ENCODE data around the gene ADGRG4. TPM values are rescaled to one million over a fixed set of nuclear protein-coding genes. Genes with fewer than 3 reads are reported as not detected.

Gene ADGRG4
- total RNA-seq, 2 donors from 2014 or later: not detected

DNA sequence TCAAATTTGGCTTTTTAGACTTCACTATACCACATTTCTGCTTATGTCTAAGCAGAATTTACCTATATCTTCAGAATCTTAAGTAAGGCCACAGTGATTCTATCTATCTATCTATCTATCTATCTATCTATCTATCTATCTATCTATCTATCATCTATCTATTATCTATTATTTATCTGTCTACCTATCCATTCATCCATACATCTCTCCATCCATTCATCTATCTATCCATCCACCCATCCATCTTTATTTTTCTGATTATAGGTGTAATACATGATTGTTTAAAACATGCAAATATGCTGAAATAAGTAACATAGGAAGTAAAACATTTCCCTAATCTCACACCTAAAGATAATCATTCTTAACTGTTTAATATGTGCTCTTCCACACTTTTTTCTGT is 18.8 kb downstream of the ADGRG4 start:
- Histone ChIP-seq H3K4me1 (no peaks in the 10 kb centered on the region), H3K9me3 (no peaks in the 10 kb centered on the region), H3K36me3 (no peaks in the 10 kb centered on the region), H3K4me3 (no peak overlapping the region), H3K27ac (no peak overlapping the region), H3K27me3 (no peaks in the 10 kb centered on the region)
- no peak for DNase-seq (ENCODE audit: low spot score)
- no peak for TF ChIP-seq CTCF (IDR thresholded peaks at IDR 0.05)

DNA sequence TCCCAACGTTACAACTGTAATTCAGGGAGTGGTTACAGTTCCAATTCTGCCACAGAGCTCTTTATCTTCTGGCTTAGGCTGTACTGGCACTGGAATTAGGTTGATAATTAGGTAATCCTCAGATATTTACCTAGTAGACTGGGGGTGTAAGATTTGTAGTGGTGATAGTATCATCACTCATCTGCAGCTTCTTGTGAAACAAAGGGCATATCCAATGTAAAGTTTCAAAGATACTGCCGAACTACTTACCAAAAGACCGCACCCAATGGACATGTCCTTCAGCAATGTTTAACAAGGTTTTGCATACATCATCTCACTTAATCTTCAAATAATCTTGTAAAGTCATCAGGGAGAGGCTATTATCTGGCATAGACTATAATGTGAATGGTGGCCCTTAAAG is 20.8 kb downstream of the ADGRG4 start:
- Histone ChIP-seq H3K9me3 (no peaks in the 10 kb centered on the region), H3K27ac (no peak overlapping the region), H3K27me3 (no peaks in the 10 kb centered on the region), H3K36me3 (no peaks in the 10 kb centered on the region), H3K4me1 (no peaks in the 10 kb centered on the region), H3K4me3 (no peak overlapping the region)
- no peak for DNase-seq (ENCODE audit: low spot score)
- TF ChIP-seq CTCF (IDR thresholded peaks at IDR 0.05): no peak

- TF ChIP-seq CTCF (IDR thresholded peaks at IDR 0.05): no peak
- DNase-seq (ENCODE audit: low spot score): no peak
- no peaks in the 10 kb centered on the region for H3K9me3 ChIP-seq
- no peaks in the 10 kb centered on the region for H3K4me1 ChIP-seq
- no peaks in the 10 kb centered on the region for H3K36me3 ChIP-seq
- no peak overlapping the region for H3K4me3 ChIP-seq
- no peak overlapping the region for H3K27ac ChIP-seq
- no peaks in the 10 kb centered on the region for H3K27me3 ChIP-seq
Measured at GRCh38 chrX:136322064-136322463, 21.3 kb downstream of the ADGRG4 start.

DNA sequence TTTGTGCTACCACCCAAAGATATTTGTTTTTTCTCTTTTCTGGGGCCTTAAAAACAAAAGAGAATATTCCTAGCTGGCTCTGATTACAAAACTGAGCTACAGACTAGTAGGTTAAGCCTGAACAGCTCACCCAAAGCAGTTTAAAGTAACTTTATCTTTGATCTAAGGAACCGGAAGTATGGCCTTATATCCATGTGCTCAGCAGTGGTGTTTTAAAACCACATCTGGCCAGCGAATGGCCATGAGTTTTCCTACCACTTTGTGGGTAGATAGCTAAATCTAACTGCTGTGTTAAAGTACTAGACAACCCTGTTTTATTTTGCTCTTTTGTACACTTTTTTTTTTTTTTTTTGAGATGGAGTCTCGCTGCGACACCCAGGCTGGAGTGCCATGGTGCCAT is 24.6 kb downstream of the ADGRG4 start:
- no peaks in the 10 kb centered on the region for H3K4me1 ChIP-seq
- no peak for DNase-seq (ENCODE audit: low spot score)
- no peaks in the 10 kb centered on the region for H3K9me3 ChIP-seq
- H3K4me3 ChIP-seq: no peak overlapping the region
- TF ChIP-seq CTCF (IDR thresholded peaks at IDR 0.05): no peak
- H3K27ac ChIP-seq: no peak overlapping the region
- H3K36me3 ChIP-seq: no peaks in the 10 kb centered on the region
- no peaks in the 10 kb centered on the region for H3K27me3 ChIP-seq

- DNase-seq (ENCODE audit: low spot score): no peak
- Histone ChIP-seq H3K4me3 (no peak overlapping the region), H3K27me3 (no peaks in the 10 kb centered on the region), H3K27ac (no peak overlapping the region), H3K9me3 (no peaks in the 10 kb centered on the region), H3K4me1 (no peaks in the 10 kb centered on the region), H3K36me3 (no peaks in the 10 kb centered on the region)
- no peak for TF ChIP-seq CTCF (IDR thresholded peaks at IDR 0.05)
Measured at GRCh38 chrX:136328933-136329332, 28.2 kb downstream of the ADGRG4 start.

- no peak for DNase-seq (ENCODE audit: low spot score)
- no peaks in the 10 kb centered on the region for H3K4me1 ChIP-seq
Measured at GRCh38 chrX:136336623-136337022, 35.9 kb downstream of the ADGRG4 start.

More at GRCh38 chrX:136336623-136337022, 35.9 kb downstream of the ADGRG4 start:
- H3K27ac ChIP-seq: no peak overlapping the region
- H3K9me3 ChIP-seq: peaks cover 0 to 15% of the 10 kb centered on the region in 2 donors
- no peaks in the 10 kb centered on the region for H3K27me3 ChIP-seq
- TF ChIP-seq CTCF (IDR thresholded peaks at IDR 0.05): peak in 1 of 2 donors; percentile 39
- no peak overlapping the region for H3K4me3 ChIP-seq
- no peaks in the 10 kb centered on the region for H3K36me3 ChIP-seq
